HepG2 (cell line): ENCODE results near the gene ULK3. TPM values are rescaled to one million over a fixed set of nuclear protein-coding genes. Genes with fewer than 3 reads are reported as not detected.

Experiments used
- ATAC-seq: fragments of 200-7000 bp; cut with Tn5 transposase; 3 replicates; pipeline ENCODE4 v1.9.1; 2020; ENCODE audit warnings: mild to moderate bottlenecking, moderate library complexity
- BruUV-seq: library from RNA; stranded (reverse); fragments of 400-500 nt; replicated peaks from 2 replicates; lab custom pipeline; 2021; lab: Mats Ljungman, UMichigan
- CTCF ChIA-PET: fragments of 300-600 bp; formaldehyde crosslinking; extraction: SDS; loops from one replicate; lab custom pipeline; 2021; ENCODE audit warnings: low total read pairs, inconsistent platforms, low intra/inter-chr PET ratio; lab: Yijun Ruan, JAX
- POLR2A ChIA-PET: fragments of 350-600 bp; sonication (Branson Sonifier 250); formaldehyde crosslinking; loops from one replicate; lab custom pipeline; 2020; ENCODE audit warnings: antibody characterized with exemption, inconsistent platforms; lab: Yijun Ruan, JAX
- DNase-seq: peaks from one replicate; pipeline ENCODE4 v3.0.0-alpha.2; 2015; ENCODE audit warnings: low spot score
- FAIRE-seq: peaks from 3 replicates; lab custom pipeline; 2011; peaks lifted over from hg19 to GRCh38; lab: Jason Lieb, UNC
- H2AFZ ChIP-seq: one replicate; pipeline ENCODE4 v1.6.1; 2011; ENCODE audit warnings: low read length, inconsistent platforms
- H3K27ac ChIP-seq: fragments of 300-600 bp; 3 replicates; pipeline ENCODE4 v1.8.0; 2011; ENCODE audit warnings: mixed run types, mild to moderate bottlenecking, mixed read lengths, low read length, inconsistent platforms; ENCODE audit not compliant: insufficient read depth; ENCODE audit errors: extremely low read length
- H3K27me3 ChIP-seq, 2 experiments: fragments of 200-600 bp in 1 of 2; 2 replicates in 1 of 2; 3 replicates in 1 of 2; pipeline versions ENCODE4 v1.6.0 to v1.8.0; 2011; ENCODE audit warnings: low read length in 2 of 2, mild to moderate bottlenecking in 2 of 2, moderate library complexity in 2 of 2, inconsistent platforms in 1 of 2; ENCODE audit not compliant: insufficient read depth in 2 of 2, control insufficient read depth in 1 of 2
- H3K36me3 ChIP-seq, 2 experiments: fragments of 200-600 bp in 1 of 2; replicated peaks in 1 of 2; 2 replicates in 1 of 2; 3 replicates in 1 of 2; pipeline versions ENCODE4 v1.5.1 to v1.8.0; 2011; ENCODE audit warnings: low read length in 2 of 2, inconsistent platforms in 1 of 2; ENCODE audit not compliant: insufficient read depth in 2 of 2, control insufficient read depth in 1 of 2
- H3K4me1 ChIP-seq: 2 replicates; pipeline ENCODE4 v1.5.1; 2012; ENCODE audit warnings: low read length, inconsistent platforms; ENCODE audit not compliant: insufficient read depth
- H3K4me2 ChIP-seq: 2 replicates; pipeline ENCODE4 v1.6.0; 2011; ENCODE audit warnings: low read depth, low read length, inconsistent platforms
- H3K4me3 ChIP-seq, 3 experiments: fragments of 200-600 bp in 1 of 3; sonication (generic), shearing (Covaris generic) in 1 of 3; replicated peaks in 1 of 3; 2 replicates each; pipeline ENCODE4 v1.5.1; 2011 to 2016; ENCODE audit warnings: low read length in 3 of 3, inconsistent platforms in 2 of 3, low read depth in 2 of 3, mild to moderate bottlenecking in 2 of 3, control low read depth in 1 of 3, mixed read lengths in 1 of 3; ENCODE audit not compliant: insufficient read depth in 1 of 3
- H3K79me2 ChIP-seq: one replicate; pipeline ENCODE4 v1.6.1; 2011; ENCODE audit warnings: low read length, inconsistent platforms; ENCODE audit not compliant: insufficient read depth
- H3K9ac ChIP-seq: 2 replicates; pipeline ENCODE4 v1.6.0; 2011; ENCODE audit warnings: mild to moderate bottlenecking, low read depth, low read length, inconsistent platforms; ENCODE audit not compliant: insufficient read depth
- H3K9me3 ChIP-seq: 2 replicates; pipeline ENCODE4 v1.5.1; 2012; ENCODE audit warnings: mild to moderate bottlenecking, low read length
- H4K20me1 ChIP-seq: 2 replicates; pipeline ENCODE4 v1.6.0; 2011; ENCODE audit warnings: inconsistent platforms, mild to moderate bottlenecking, low read length, moderate library complexity; ENCODE audit not compliant: insufficient read depth
- WGBS: methylation state at CpG from one replicate; pipeline ENCODE4 v1.1.6; 2017; ENCODE audit warnings: low lambda C conversion rate; 5-methylcytosine and 5-hydroxymethylcytosine counted together
- in situ Hi-C: cut with HindIII; loops from 2 replicates; pipeline ENCODE4 v1.10.0; 2017; ENCODE audit warnings: low pct_unique_long_range_greater_than_20kb; ENCODE audit not compliant: extremely low pct_ligation_motif_present
- intact Hi-C: fragments of 100-400 bp; cut with micrococcal nuclease; formaldehyde crosslinking; loops from one replicate; pipeline ENCODE4 v1.10.0; 2022; ENCODE audit not compliant: unreplicated experiment
- polyA plus RNA-seq, 8 experiments: library from polyadenylated mRNA; depleted of rRNA in 3 of 8; stranded (reverse) in 7 of 8; unstranded in 1 of 8; fragments of >200 nt; fragmentation: Illumina TruSeq in 4 of 8; extraction: Trizol in 4 of 8; gene quantifications; 2 replicates each; pipeline versions ENCODE4 v1.2.1 to v1.2.3, GENCODE V29; 2011 to 2016; ENCODE audit warnings: low read depth in 4 of 8, missing spikeins in 1 of 8, mixed read lengths in 1 of 8; ENCODE audit not compliant: insufficient read depth in 1 of 8
- total RNA-seq, 5 experiments: library from RNA; depleted of rRNA; stranded (reverse); fragments of >200 nt; fragmentation: Illumina TruSeq; extraction: Trizol; gene quantifications; 2 replicates each; pipeline ENCODE4 v1.2.3, GENCODE V29; 2016; ENCODE audit warnings: low read depth in 1 of 5
- TF ChIP-seq, protein P1 (sequence below): sonication (generic); formaldehyde crosslinking; IDR thresholded peaks from one replicate; pipeline ENCODE4 v1.5.1; 2020; ENCODE audit warnings: mild to moderate bottlenecking, missing genetic modification reagents; ENCODE audit errors: not compliant biosample characterization

ULK3 gene
- total and polyA plus RNA-seq, 2 of the 13 experiments (the other 11 are each of a cell fraction or from before 2014, with no cell fraction given) = 15.2 to 23.7 TPM

DNA sequence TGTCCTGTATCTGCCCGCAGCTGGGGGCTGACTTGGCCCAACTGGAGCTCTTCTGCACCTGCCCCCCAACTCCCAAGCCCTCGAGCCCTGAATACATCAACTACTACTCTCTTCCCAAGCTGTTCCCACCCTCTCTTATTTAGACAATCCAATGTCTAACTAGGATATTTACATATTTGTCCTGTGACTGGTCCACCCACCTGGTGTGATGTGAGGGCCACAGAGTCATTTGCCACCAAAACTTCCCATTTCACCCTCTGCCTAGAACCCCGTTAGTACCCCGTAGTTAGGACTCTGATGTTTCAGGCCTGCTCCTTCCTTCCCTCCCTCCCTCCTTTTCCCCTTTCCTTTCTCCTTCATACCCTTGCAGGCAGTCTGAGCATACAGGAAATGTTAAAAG is 10.1 kb downstream of the ULK3 start:
- Histone ChIP-seq H3K27ac (no peak overlapping the region), H3K36me3 (peaks cover 0 to 3% of the 10 kb centered on the region in 2 experiments; a peak in 1 of 5 replicates), H3K27me3 (peaks cover 3 to 28% of the 10 kb centered on the region in 2 experiments; a peak in 3 of 5 replicates), H2AFZ (no peak overlapping the region), H3K4me1 (peaks cover 30% of the 10 kb centered on the region), H3K9me3 (no peaks in the 10 kb centered on the region), H4K20me1 (no peaks in the 10 kb centered on the region), H3K9ac (no peak overlapping the region), H3K79me2 (no peaks in the 10 kb centered on the region), H3K4me3 (no peak overlapping the region; a peak in 1 of 6 replicates)
- WGBS = 12% methylated on average over 4 of the region's 4 CpGs
- in situ Hi-C loops = no loop called here
- ATAC-seq = no peak
- no peak for DNase-seq
- CTCF ChIA-PET = no interaction called here
- intact Hi-C loops = no loop called here
- no peak for FAIRE-seq
- TF ChIP-seq, protein P1, sequence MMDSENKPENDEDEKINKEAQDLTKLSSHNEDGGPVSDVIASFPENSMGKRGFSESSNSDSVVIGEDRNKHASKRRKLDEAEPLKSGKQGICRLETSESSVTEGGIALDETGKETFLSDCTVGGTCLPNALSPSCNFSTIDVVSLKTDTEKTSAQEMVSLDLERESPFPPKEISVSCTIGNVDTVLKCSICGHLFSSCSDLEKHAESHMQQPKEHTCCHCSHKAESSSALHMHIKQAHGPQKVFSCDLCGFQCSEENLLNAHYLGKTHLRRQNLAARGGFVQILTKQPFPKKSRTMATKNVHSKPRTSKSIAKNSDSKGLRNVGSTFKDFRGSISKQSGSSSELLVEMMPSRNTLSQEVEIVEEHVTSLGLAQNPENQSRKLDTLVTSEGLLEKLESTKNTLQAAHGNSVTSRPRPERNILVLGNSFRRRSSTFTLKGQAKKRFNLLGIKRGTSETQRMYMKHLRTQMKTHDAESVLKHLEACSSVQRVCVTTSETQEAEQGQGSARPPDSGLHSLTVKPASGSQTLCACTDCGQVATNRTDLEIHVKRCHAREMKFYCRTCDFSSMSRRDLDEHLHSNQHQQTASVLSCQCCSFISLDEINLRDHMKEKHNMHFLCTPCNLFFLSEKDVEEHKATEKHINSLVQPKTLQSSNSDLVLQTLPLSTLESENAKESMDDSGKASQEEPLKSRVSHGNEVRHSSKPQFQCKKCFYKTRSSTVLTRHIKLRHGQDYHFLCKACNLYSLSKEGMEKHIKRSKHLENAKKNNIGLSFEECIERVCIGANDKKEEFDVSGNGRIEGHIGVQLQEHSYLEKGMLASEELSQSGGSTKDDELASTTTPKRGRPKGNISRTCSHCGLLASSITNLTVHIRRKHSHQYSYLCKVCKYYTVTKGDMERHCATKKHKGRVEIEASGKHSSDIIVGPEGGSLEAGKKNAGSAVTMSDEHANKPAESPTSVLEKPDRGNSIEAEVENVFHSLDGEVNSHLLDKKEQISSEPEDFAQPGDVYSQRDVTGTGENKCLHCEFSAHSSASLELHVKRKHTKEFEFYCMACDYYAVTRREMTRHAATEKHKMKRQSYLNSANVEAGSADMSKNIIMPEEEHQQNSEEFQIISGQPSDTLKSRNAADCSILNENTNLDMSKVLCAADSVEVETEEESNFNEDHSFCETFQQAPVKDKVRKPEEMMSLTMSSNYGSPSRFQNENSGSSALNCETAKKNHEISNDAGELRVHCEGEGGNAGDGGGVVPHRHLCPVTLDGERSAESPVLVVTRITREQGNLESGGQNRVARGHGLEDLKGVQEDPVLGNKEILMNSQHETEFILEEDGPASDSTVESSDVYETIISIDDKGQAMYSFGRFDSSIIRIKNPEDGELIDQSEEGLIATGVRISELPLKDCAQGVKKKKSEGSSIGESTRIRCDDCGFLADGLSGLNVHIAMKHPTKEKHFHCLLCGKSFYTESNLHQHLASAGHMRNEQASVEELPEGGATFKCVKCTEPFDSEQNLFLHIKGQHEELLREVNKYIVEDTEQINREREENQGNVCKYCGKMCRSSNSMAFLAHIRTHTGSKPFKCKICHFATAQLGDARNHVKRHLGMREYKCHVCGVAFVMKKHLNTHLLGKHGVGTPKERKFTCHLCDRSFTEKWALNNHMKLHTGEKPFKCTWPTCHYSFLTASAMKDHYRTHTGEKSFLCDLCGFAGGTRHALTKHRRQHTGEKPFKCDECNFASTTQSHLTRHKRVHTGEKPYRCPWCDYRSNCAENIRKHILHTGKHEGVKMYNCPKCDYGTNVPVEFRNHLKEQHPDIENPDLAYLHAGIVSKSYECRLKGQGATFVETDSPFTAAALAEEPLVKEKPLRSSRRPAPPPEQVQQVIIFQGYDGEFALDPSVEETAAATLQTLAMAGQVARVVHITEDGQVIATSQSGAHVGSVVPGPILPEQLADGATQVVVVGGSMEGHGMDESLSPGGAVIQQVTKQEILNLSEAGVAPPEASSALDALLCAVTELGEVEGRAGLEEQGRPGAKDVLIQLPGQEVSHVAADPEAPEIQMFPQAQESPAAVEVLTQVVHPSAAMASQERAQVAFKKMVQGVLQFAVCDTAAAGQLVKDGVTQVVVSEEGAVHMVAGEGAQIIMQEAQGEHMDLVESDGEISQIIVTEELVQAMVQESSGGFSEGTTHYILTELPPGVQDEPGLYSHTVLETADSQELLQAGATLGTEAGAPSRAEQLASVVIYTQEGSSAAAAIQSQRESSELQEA = no peak
- TF ChIP-seq, all 625 proteins: peak for 0
- BruUV-seq = no TSS peak
- H3K4me2 ChIP-seq = no peak overlapping the region
- POLR2A ChIA-PET = interaction anchor here (0.6 kb wide), 1 partner anchor 25 kb away, joined by 3 read pairs; no protein-coding TSS in a partner anchor
